SK-N-SH treated with all-trans-retinoic acid at 6 μM for 48 hours (cell line): ENCODE measurements around the gene VEPH1.

ENCODE experiments used
- BACH2 ChIP-seq: fragments of 250-450 bp; sonication (Bioruptor Pico); IDR thresholded peaks from 2 replicates; pipeline ENCODE4 v1.9.0; 2021; ENCODE audit warnings: mild to moderate bottlenecking, borderline replicate concordance
- GLIS3 ChIP-seq: fragments of 250-450 bp; sonication (Bioruptor Pico); IDR thresholded peaks from 2 replicates; pipeline ENCODE4 v1.5.0; 2020; ENCODE audit warnings: mild to moderate bottlenecking, moderate library complexity
- ISL1 ChIP-seq: fragments of 250-450 bp; sonication (Bioruptor Pico); IDR thresholded peaks from 2 replicates; pipeline ENCODE4 v2.1.2; 2022; ENCODE audit warnings: mild to moderate bottlenecking, moderate library complexity
- OSR1 ChIP-seq: fragments of 250-450 bp; sonication (Bioruptor Pico); IDR thresholded peaks from 2 replicates; pipeline ENCODE4 v1.8.0; 2022; ENCODE audit warnings: moderate library complexity, mild to moderate bottlenecking, inconsistent platforms
- PATZ1 ChIP-seq: fragments of 250-450 bp; sonication (Bioruptor Pico); IDR thresholded peaks from 2 replicates; pipeline ENCODE4 v1.8.0; 2020; ENCODE audit warnings: mild to moderate bottlenecking, moderate library complexity, borderline replicate concordance
- TOX ChIP-seq: fragments of 250-450 bp; sonication (Bioruptor Pico); IDR thresholded peaks from 2 replicates; pipeline ENCODE4 v1.8.0; 2021; ENCODE audit warnings: mild to moderate bottlenecking, moderate library complexity, borderline replicate concordance
- TSHZ2 ChIP-seq: fragments of 250-450 bp; sonication (Bioruptor Pico); IDR thresholded peaks from 2 replicates; pipeline ENCODE4 v1.5.0; 2020; ENCODE audit warnings: mild to moderate bottlenecking, moderate library complexity
- ZC3H10 ChIP-seq: fragments of 250-450 bp; sonication (Bioruptor Pico); IDR thresholded peaks from 2 replicates; pipeline ENCODE4 v1.5.1; 2021; ENCODE audit warnings: mild to moderate bottlenecking, moderate library complexity
- ZFP30 ChIP-seq: fragments of 450-650 bp; formaldehyde crosslinking; IDR thresholded peaks from 2 replicates; pipeline ENCODE4 v1.5.0; 2022; ENCODE audit warnings: mild to moderate bottlenecking, moderate library complexity

GRCh38 chr3:157428853-157429252 lies 74.4 kb downstream of the VEPH1 start:
- TF ChIP-seq GLIS3 (no peak), OSR1 (CRISPR knock-in tag) (no peak), ZFP30 (CRISPR knock-in tag) (no peak), ISL1 (no peak), BACH2 (CRISPR knock-in tag) (no peak), ZC3H10 (CRISPR knock-in tag) (no peak), TOX (no peak), PATZ1 (CRISPR knock-in tag) (no peak), TSHZ2 (no peak)
